DOHH2 (cell line): Measurements from ENCODE around the gene TFAM.

Source experiments
- CTCF ChIP-seq: fragments of 200-600 bp; sonication (generic); IDR thresholded peaks from one replicate; pipeline ENCODE4 v1.5.1; 2014; ENCODE audit warnings: antibody characterized with exemption, mild to moderate bottlenecking, low read depth, low read length; ENCODE audit not compliant: poor library complexity, severe bottlenecking
- EZH2phosphoT487 ChIP-seq: fragments of 200-600 bp; sonication (generic); IDR thresholded peaks from 2 replicates; pipeline ENCODE4 v1.6.1; 2017; ENCODE audit warnings: borderline replicate concordance, mild to moderate bottlenecking, antibody characterized with exemption, low read length, moderate library complexity, mixed read lengths

- TF ChIP-seq CTCF (no peak), EZH2phosphoT487 (no peak)
Observed at GRCh38 chr10:58373442-58373827, 11.8 kb upstream of the TFAM start.
